Amniotic epithelial cell (primary cell): ENCODE data around the gene CES5A.
A peak's percentile ranks its signal among the peaks of the same experiment; 100 is the strongest.
"Not testable (repeated sequence)": the region's sequence is repeated elsewhere in the genome, so short reads cannot be mapped to it uniquely, and the experiment has no call there.

Experiments used
- DNase-seq: peaks from one replicate; pipeline ENCODE4 v3.0.0-alpha.2; 2010; ENCODE audit warnings: low read depth

CES5A gene

GRCh38 chr16:55873122-55873521 is 2.1 kb downstream of the CES5A start:
- no peak for DNase-seq

- DNase-seq = no peak
Observed at GRCh38 chr16:55872130-55872529, 3.0 kb downstream of the CES5A start.

DNA sequence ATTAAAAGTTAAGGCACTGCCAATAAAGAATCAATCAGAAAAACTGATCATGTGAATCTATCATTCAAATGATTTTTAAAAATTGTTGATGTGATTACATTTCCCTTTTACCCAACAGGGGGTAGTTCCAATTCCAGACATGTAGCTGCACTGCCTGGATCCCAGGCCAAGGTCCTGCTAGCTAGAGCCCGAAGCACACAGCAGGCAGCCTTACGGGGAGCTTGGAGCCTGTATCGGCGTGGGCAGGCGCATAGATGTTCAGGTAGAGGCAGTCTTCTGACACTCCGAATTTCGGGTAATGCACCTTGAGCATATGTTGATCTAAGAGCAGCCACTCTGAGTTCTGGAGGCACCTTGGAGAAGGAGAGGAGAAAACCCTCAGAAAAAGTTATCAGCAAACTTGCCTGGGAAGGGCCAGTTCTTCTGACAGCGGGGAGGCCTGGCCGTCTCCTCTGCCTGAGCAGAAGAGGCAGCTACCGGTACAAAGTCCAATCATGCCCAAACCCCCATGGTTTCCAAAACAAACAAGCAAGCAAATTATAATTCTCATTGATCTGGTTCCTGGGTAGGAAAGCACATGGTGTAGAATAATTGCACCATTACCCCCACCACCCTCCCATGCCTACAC is 3.6 kb downstream of the CES5A start:
- DNase-seq = no peak

DNA sequence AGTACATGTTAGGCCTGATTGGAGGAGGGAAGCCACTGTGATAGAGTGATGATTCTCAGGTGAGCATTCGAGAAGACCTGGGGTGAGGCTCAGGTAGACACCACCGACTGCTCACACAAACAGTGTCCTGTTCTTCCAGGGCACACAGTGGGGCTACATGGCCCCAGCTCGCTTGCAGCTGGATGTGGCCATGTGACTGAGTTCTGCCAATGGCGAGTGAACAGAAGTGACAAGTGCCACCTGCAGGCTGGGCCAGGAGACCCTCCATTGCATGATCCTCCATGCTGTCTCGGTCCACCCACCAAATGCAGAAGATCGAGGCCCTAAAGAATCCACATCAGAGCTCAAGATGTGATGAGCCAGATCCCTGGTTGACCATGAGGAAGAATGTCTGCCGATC is 6.2 kb downstream of the CES5A start:
- no peak for DNase-seq

- DNase-seq = no peak
Observed at GRCh38 chr16:55868137-55868536, 7.0 kb downstream of the CES5A start.

GRCh38 chr16:55861288-55861687 is 13.9 kb downstream of the CES5A start:
- DNase-seq = no peak

GRCh38 chr16:55857650-55858049 is 17.5 kb downstream of the CES5A start:
- not testable (repeated sequence) for DNase-seq

DNA sequence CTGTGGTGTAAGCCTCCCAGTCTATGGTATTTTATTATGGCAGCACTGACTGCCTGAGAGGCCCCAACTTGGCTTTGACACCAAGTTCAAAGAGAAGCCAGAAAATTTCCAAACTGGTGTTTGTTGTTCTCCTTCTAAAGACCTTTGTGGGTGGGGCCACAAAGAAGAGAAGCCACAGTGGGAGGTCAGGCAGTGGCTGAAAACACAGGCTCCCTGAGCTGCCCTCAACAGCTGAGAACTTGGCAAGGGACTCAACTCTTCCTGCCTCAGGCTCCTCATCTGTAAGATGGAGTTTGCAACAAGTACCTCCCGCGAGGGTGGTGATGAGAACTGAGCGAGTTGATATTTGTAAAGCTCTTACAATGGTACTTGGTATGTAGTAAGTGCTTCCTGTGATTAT is 18.2 kb downstream of the CES5A start:
- no peak for DNase-seq

DNA sequence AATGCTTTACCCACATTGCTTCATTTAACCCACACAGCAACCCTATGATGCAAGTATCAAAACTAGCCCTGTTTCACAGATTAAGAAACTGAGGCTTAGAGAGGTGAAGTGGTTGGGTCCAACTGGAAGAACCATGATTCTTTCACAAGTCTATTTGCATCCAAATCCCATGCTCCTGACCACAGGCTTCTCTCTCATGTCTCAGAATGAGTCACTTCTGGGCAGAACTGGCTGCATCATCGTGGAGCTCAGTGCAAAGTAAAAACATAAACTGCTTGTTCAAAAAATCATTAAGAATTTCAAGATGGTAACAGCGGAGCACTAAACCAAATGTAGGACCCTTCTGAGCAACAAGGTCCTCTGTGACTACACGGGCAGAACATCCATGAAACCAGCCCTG is 22.1 kb downstream of the CES5A start:
- DNase-seq = no peak

DNA sequence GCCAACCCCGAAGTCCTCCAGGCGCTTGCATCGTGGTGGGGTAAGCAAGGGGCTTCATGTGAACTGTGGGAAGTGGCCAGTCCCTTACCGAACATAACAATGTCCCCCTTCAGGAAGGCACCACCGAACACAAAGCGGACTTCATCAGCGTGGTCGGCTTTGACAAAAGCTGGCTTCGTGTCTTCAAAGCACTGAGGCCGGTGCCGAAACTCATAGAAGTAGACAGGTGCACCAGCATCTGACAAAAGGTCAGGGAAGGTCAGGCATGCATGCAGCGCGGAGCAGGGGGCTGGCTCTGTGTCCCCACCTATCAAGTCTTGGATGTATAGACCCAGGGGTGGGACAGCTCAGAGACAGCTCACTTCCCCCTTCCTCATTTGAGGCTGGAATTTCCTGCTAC is 25.6 kb downstream of the CES5A start:
- DNase-seq = no peak

DNA sequence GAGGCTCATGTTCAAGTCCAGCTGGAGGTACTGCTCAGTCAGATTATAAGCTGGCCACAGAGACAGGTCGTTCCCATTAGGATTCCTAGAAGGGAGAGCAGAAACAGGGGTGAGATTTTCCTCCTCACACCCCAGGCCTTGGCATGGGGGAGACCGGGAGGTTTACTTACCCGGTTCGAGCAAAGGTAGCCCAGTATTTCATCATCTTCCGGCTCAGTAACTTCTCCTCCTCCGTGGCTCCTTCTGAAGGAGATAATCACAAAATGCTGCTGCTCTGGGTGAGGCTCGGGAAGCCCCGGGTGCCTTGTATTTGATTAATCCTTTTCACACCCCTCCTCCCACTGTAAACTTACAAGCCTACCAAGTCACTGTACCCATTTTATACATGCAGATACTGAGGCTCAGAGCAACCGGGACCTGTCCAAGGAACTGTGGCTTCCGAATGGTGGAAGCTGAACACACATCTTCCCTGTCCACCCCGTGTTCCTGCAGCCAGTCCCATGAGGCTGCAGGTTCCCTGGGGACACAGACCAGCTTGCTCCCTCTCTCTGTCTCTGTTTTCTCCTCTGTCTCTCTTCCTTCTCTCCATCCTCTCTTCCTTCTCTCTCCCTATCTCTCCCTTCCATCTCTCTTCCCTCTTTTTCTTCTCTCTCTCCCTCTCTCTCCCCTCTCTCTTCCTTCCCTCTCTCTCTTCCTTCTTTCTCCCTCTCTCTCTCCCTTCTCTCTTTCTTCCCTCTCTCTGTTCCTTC is 28.4 kb downstream of the CES5A start:
- no peak for DNase-seq

DNA sequence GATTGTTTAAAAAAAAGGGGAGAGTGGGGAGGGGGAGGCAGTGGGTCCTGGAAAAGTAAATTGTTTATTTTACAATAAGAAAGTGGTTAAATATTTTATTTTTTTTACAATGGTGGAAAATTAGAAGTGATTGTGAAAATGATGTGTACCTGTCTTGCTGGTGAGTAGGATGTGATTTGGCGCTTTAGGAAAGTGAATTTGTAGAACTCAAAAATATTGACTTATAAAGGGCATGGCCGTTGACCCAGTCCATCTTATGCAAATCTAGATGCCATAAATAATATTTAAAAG is 32.1 kb downstream of the CES5A start:
- no peak for DNase-seq

GRCh38 chr16:55842369-55843104 is 32.6 kb downstream of the CES5A start:
- DNase-seq = peak; percentile 12

GRCh38 chr16:55839115-55839514 is 36.1 kb downstream of the CES5A start:
- DNase-seq = no peak

DNA sequence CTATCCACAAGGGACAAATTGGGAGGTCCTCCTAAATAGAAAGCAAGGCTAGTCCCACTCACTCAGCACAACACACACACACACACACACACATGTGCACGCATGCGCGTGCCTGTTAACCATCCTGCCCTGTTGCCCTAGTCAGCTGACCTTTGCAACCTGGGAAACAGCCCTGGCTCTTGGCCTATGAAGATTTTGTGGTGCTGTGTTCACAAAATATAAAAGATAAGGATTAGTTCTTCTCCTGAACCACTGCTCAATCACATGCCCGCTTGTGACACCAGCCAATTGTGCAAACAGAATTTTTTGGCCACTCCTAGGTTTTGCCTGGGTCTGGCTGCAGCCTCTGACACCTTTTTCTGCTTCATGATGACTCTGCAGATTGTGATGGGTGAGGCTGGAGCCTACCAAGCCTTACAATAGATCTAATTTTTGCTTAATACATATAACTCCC is 39.0 kb downstream of the CES5A start:
- DNase-seq = no peak

DNA sequence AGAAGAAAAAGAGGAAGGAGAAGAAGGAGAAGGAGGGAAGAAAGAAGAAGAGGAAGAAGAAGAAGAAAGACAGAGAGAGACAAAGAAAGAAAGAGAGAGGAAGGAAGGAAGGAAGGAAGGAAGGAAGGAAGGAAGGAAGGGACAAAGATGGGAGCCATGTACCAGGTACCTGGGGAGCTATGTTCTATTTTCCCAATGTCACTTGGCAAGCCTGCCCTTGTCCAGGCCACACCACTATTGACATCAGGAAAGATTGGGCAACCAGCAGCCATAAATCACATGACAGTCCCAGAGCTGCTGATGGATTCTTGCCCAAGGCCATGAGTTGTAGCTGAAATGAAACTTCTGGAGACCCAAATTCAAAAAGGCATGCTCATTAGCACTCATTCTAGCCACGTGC is 39.6 kb downstream of the CES5A start:
- DNase-seq = no peak

GRCh38 chr16:55835173-55835572 is 40.0 kb downstream of the CES5A start:
- DNase-seq = not testable (repeated sequence)

GRCh38 chr16:55834049-55834448 is 41.1 kb downstream of the CES5A start:
- DNase-seq = no peak

DNA sequence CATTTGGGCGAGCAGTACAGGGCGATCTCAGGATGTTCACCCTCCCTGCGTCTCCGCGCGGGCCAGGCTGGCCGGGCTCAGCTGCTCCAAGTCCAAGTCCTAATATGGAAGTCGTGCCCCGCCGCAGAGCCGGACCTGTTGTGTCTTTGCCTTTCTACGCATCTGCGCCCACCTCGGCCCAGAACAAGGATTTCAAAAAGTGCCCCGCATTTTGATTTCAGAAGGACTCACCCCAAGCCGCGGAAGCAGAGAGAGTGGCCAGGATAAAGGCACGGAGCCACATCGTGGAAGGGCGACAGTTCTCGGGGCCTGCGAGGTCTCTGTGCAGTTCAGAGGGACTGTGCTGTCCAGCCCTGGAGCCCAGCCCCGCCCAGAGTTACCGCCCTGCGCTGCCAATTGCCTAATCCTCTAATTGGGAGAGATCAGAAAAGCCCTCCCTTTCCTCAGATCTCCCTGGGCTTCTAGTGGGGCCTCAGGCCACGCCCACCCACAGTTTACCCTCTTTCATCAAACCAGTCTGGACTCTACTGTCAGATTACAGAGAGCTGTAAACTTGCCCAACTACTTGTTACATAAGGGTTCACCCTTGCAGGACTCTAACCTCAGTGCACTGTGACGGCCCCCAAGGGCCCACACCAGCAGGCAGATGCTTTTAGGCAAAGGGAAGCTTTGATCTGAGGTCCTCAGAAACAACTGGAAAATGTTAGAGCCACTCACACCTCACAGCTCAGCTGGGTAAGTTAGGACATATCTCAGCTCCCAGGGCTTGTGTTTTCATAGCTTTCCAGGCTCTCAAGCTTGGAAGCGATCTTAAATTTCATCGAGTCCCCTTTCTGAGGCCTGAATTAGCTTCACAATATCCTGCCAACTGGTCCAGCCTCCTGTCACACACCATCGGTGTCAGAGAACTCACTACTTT is 42.1 kb downstream of the CES5A start, which contains the start of gene CES1:
CES1 (minus strand) TSS at position 324 of the 919 bp plus-strand sequence; CDS start at position 283, 41 bp downstream.
- DNase-seq = no peak

- no peak for DNase-seq
Observed at GRCh38 chr16:55832425-55832772, 42.8 kb downstream of the CES5A start.

GRCh38 chr16:55830658-55831294 is 44.4 kb downstream of the CES5A start:
- no peak for DNase-seq

DNA sequence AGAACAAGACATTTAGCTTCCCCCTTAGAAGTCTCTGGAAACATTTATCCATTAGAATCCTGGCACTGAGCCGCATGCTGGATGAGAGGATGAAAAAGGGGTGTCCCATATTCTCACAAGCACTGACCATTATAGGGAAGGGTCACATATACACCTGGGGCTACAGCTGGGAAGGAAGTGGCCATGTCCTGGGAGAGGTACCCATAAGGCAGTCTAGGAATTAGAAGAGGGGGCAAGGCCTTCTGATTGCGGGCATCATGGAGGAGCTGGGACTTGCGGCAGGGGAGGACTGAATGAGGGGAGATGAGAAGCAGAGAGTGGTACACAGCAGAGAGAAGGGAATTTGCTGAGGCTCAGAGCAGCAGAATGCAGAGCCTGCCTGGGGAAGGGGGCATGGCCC is 45.9 kb downstream of the CES5A start:
- not testable (repeated sequence) for DNase-seq
